Gastroesophageal sphincter (tissue), 4 donors: ENCODE measurements around the gene ENTPD7. TPM values are rescaled to one million over a fixed set of nuclear protein-coding genes. Genes with fewer than 3 reads are reported as not detected.

Experiments
- ATAC-seq: fragments of 150-250 bp; one replicate; pipeline ENCODE4 v1.9.1; 2016; ENCODE audit warnings: mild to moderate bottlenecking, moderate library complexity
- H3K27ac ChIP-seq, 4 donors: fragments of 200-600 bp; sonication (generic) in 3 of 4; 1 replicate in 3 of 4; 2 replicates in 1 of 4; pipeline ENCODE4 v1.5.1; 2016 to 2019
- H3K27me3 ChIP-seq: fragments of 200-600 bp; sonication (generic); one replicate; pipeline ENCODE4 v1.5.1; 2019
- H3K36me3 ChIP-seq, 2 donors: fragments of 200-600 bp; sonication (generic); one replicate each; pipeline ENCODE4 v1.5.1; 2019; ENCODE audit warnings: control low read depth in 1 of 2
- H3K4me1 ChIP-seq, 3 donors: fragments of 200-600 bp; sonication (generic); 1 replicate in 2 of 3; 2 replicates in 1 of 3; pipeline ENCODE4 v1.5.1; 2016 to 2019; ENCODE audit warnings: control low read depth in 2 of 3
- H3K4me3 ChIP-seq, 2 donors: fragments of 200-600 bp; sonication (generic); one replicate each; pipeline ENCODE4 v1.5.1; 2019; ENCODE audit warnings: mild to moderate bottlenecking in 1 of 2, moderate library complexity in 1 of 2
- H3K9me3 ChIP-seq, 3 donors: fragments of 200-600 bp; sonication (generic); one replicate each; pipeline ENCODE4 v1.5.1; 2017 to 2019; ENCODE audit warnings: control low read depth in 2 of 3
- CTCF ChIP-seq, 4 experiments: fragments of 200-600 bp in 2 of 4; fragments of 450-650 bp in 2 of 4; sonication (generic) in 1 of 4; IDR thresholded peaks; one replicate each; pipeline ENCODE4 v1.5.1; 2017 to 2019; ENCODE audit warnings: antibody characterized with exemption in 4 of 4, mild to moderate bottlenecking in 2 of 4, moderate library complexity in 2 of 4
- EP300 ChIP-seq: sonication (generic); formaldehyde crosslinking; IDR thresholded peaks from one replicate; pipeline ENCODE4 v1.6.1; 2017; ENCODE audit warnings: antibody characterized with exemption, mild to moderate bottlenecking
- POLR2A ChIP-seq, 2 donors: fragments of 450-650 bp; IDR thresholded peaks; one replicate each; pipeline ENCODE4 v1.6.1; 2017; ENCODE audit warnings: antibody characterized with exemption in 2 of 2, mild to moderate bottlenecking in 2 of 2, moderate library complexity in 1 of 2
- POLR2AphosphoS5 ChIP-seq: sonication (generic); formaldehyde crosslinking; IDR thresholded peaks from one replicate; pipeline ENCODE4 v1.6.1; 2017; ENCODE audit warnings: antibody characterized with exemption
- WGBS, 2 donors: methylation state at CpG; one replicate each; pipeline ENCODE4 v1.1.5; 2018; ENCODE audit warnings: low coverage in 1 of 2; 5-methylcytosine and 5-hydroxymethylcytosine counted together
- total RNA-seq, 4 donors: library from RNA; depleted of rRNA; stranded (reverse); fragments of >200 nt; gene quantifications; one replicate each; pipeline ENCODE4 v1.1.0, GENCODE V29; 2016

ENTPD7 gene
- total RNA-seq, 4 donors from 2014 or later: 4.5 to 9.1 (median 5.6) TPM

GRCh38 chr10:99659868-99660366 is 608 bp downstream of the ENTPD7 start:
- Histone ChIP-seq H3K36me3 (peaks cover 0 to 8% of the 10 kb centered on the region in 2 donors), H3K27me3 (no peaks in the 10 kb centered on the region), H3K4me3 (peak overlapping the region; percentile 70 to 76), H3K9me3 (no peaks in the 10 kb centered on the region), H3K27ac (peak overlapping the region in 3 of 4 donors; percentile 9 to 74 (median 32)), H3K4me1 (peaks cover 0 to 21% (median 10%) of the 10 kb centered on the region in 3 donors)
- WGBS, 2 donors: 17 to 25% methylated on average over 7 to 9 of the region's 10 CpGs
- ATAC-seq: no peak
- TF ChIP-seq CTCF (IDR thresholded peaks at IDR 0.05) (no peak), POLR2A (IDR thresholded peaks at IDR 0.05) (no peak), EP300 (no peak), POLR2AphosphoS5 (no peak)

- Histone ChIP-seq H3K4me3 (no peak overlapping the region), H3K9me3 (no peaks in the 10 kb centered on the region), H3K27ac (no peak overlapping the region), H3K27me3 (no peaks in the 10 kb centered on the region), H3K36me3 (peaks cover 0 to 15% of the 10 kb centered on the region in 2 donors), H3K4me1 (peaks cover 0 to 21% (median 10%) of the 10 kb centered on the region in 3 donors)
- ATAC-seq: no peak
- WGBS, 2 donors: 95 to 100% methylated on average over 1 to 6 of the region's 6 CpGs
- TF ChIP-seq POLR2A (IDR thresholded peaks at IDR 0.05) (no peak), POLR2AphosphoS5 (no peak), CTCF (IDR thresholded peaks at IDR 0.05) (no peak), EP300 (no peak)
Observed at GRCh38 chr10:99660662-99661376, 1.5 kb downstream of the ENTPD7 start.

- Histone ChIP-seq H3K4me1 (peaks cover 0 to 21% (median 10%) of the 10 kb centered on the region in 3 donors), H3K27ac (no peak overlapping the region), H3K27me3 (no peaks in the 10 kb centered on the region), H3K36me3 (peaks cover 0 to 20% of the 10 kb centered on the region in 2 donors), H3K9me3 (no peaks in the 10 kb centered on the region), H3K4me3 (no peak overlapping the region)
- ATAC-seq: no peak
- WGBS, 2 donors: 39 to 48% methylated on average over 5 to 6 of the region's 6 CpGs
- TF ChIP-seq POLR2A (IDR thresholded peaks at IDR 0.05): no peak
- no peak for TF ChIP-seq POLR2AphosphoS5
- TF ChIP-seq CTCF (IDR thresholded peaks at IDR 0.05): no peak
Observed at GRCh38 chr10:99661377-99661763, 2.1 kb downstream of the ENTPD7 start.

GRCh38 chr10:99665304-99665703 is 6.0 kb downstream of the ENTPD7 start:
- Histone ChIP-seq H3K9me3 (no peaks in the 10 kb centered on the region), H3K4me1 (peaks cover 0 to 4% (median 0%) of the 10 kb centered on the region in 3 donors), H3K4me3 (no peak overlapping the region), H3K36me3 (peaks cover 0 to 36% of the 10 kb centered on the region in 2 donors), H3K27me3 (no peaks in the 10 kb centered on the region), H3K27ac (no peak overlapping the region)
- ATAC-seq: no peak
- TF ChIP-seq EP300: no peak
- TF ChIP-seq POLR2A (IDR thresholded peaks at IDR 0.05): no peak
- no peak for TF ChIP-seq POLR2AphosphoS5
- TF ChIP-seq CTCF (IDR thresholded peaks at IDR 0.05): no peak
- 84 to 100% methylated on average over 2 of the region's 2 CpGs for WGBS, 2 donors
